AG09309 (cell line): ENCODE results near the gene TAS2R10.

Experiments used
- DNase-seq: peaks from one replicate; pipeline ENCODE4 v3.0.0-alpha.2; 2010; ENCODE audit warnings: low read depth
- H3K4me3 ChIP-seq: 2 replicates; pipeline ENCODE4 v1.5.1; 2011; ENCODE audit warnings: mild to moderate bottlenecking, low read depth, low read length, moderate library complexity; ENCODE audit not compliant: control insufficient read depth
- CTCF ChIP-seq: IDR thresholded peaks from 2 replicates; pipeline ENCODE4 v1.5.1; 2011; ENCODE audit warnings: mild to moderate bottlenecking, low read depth, low read length, inconsistent platforms; ENCODE audit not compliant: insufficient read depth, control insufficient read depth; ENCODE audit errors: missing control alignments

TAS2R10 gene

DNA sequence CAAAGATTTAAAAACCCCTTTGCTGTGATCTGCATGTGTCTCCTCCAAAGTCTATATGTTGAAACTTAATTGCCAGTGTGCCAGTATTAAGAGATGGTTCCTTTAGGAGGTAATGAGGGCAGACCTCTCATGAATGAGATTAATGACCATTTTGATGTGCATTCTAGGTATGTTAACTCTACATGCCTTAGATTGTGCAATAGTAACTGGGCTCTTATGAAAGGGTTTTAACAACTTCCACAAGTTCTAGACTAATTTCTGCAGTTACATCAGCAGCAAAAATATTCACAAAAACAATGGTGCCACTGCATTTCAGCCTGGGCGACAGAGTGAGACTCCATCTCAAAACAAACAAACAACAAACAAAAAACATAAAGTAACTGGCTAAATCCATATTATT, 3.8 kb upstream of the TAS2R10 start:
- no peak overlapping the region for H3K4me3 ChIP-seq
- no peak for TF ChIP-seq CTCF

DNA sequence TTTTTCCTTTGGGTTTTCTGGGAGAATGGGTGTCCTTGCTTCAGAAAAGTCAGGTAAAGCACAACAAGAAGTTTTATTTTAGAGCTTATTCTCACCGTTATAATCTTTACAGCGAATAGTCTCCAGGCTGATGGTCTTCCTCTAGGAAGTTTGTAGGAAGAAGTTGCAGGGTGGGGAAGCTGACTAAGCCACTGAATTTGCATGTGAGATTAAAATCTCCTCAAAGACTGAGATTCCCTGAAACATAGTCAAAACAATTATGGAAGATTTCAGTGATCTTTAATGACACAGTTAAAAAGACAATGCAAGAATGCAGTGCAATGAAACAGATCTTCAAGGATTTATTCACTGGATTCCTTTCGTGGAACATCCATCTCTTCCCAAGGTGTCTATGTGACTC, 1.2 kb downstream of the TAS2R10 start:
- DNase-seq: no peak
- TF ChIP-seq CTCF: no peak
- H3K4me3 ChIP-seq: no peak overlapping the region

More for the DNA sequence above, 3.8 kb upstream of the TAS2R10 start:
- no peak for DNase-seq

- TF ChIP-seq CTCF: no peak
- no peak for DNase-seq
- no peak overlapping the region for H3K4me3 ChIP-seq
These were observed 14.1 kb downstream of the TAS2R10 start for GRCh38 chr12:10811883-10812536.

DNA sequence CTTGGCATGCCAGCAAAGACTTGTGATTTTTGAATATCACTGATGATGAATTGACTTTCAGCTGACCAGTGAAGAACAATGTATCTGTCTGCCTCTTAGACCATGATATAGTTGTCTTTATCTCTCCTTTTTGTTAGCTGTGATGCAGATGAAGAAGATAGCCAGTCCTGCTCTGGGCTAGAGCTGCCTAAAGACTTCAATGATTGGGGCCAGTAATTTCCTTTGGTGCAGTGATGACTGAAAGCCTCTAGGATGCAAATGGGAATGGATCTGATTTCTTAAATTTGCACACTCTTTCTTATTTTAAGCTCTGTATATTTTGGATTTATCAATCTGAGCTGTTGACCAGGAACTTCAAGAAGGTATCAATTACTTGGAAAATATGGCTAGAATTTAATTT, 16.1 kb downstream of the TAS2R10 start, which contains the start of gene TAS2R9:
TSS of gene TAS2R9 (minus strand) at position 101 of the 400 bp plus-strand sequence. CDS start at position 8, 93 bp downstream.
- TF ChIP-seq CTCF: no peak
- DNase-seq: no peak
- no peak within 1 kb of the TSS for H3K4me3 ChIP-seq

- DNase-seq: no peak
- no peak within 1 kb of the TSS for H3K4me3 ChIP-seq
- no peak for TF ChIP-seq CTCF
These were observed 19.0 kb downstream of the TAS2R10 start, which contains the start of gene TAS2R8 for GRCh38 chr12:10807186-10807585. Gene TAS2R8 (minus strand): TSS chr12:10807286. CDS start chr12:10806980, 306 bp downstream.

DNA sequence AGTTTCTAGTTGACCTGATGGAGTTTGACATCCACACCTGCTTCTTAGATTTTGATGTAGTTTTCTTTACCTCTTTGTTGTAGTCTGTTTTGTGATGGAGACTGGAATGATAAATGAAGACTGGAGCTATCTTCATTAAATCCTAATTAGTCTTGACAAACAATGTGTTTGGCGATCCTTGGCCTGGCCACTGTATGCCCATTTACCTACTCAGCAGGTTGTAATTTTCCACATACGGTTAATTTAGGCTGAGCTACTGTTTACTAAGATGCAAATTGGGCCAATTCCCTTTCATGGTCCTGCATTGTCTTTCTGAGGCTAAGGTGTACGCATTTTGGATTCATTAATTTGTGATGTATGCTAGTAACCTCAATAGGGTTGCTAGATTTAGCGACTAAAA, 23.6 kb downstream of the TAS2R10 start, which contains the start of gene TAS2R7:
TSS of gene TAS2R7 (minus strand) at position 41 of the 400 bp plus-strand sequence. CDS start 57 bp downstream, outside the sequence.
- TF ChIP-seq CTCF: no peak
- DNase-seq: no peak
- H3K4me3 ChIP-seq: no peak within 1 kb of the TSS
